ENCODE measurements around the gene SFSWAP. TPM values are rescaled to one million over a fixed set of nuclear protein-coding genes. Genes with fewer than 3 reads are reported as not detected.

The SFSWAP gene
- total RNA-seq, 1 donor from 2014 or later: 34.9 TPM

GRCh38 chr12:131728720-131729119, 17.8 kb downstream of the SFSWAP start:
- no peak for TF ChIP-seq POLR2AphosphoS5 (IDR thresholded peaks at IDR 0.05; ENCODE audit: insufficient read depth in 1 of 2, low read depth in 1 of 2)
- no peak for TF ChIP-seq POLR2A (IDR thresholded peaks at IDR 0.05)
- no peak for TF ChIP-seq CTCF (IDR thresholded peaks at IDR 0.05)
- no peaks in the 10 kb centered on the region for H3K27me3 ChIP-seq
- DNase-seq (ENCODE audit: extremely low spot score in 2 of 2): no peak
- H3K4me1 ChIP-seq: no peaks in the 10 kb centered on the region
- intact Hi-C loops (cut with DNase I): no loop called here
- no peak overlapping the region for H3K27ac ChIP-seq
- no peaks in the 10 kb centered on the region for H3K9me3 ChIP-seq
- no peak overlapping the region for H3K4me3 ChIP-seq
- peaks cover 4 to 87% of the 10 kb centered on the region in 2 donors for H3K36me3 ChIP-seq

GRCh38 chr12:131729254-131729955, 18.5 kb downstream of the SFSWAP start:
- TF ChIP-seq POLR2A (IDR thresholded peaks at IDR 0.05) (no peak), CTCF (IDR thresholded peaks at IDR 0.05) (no peak), POLR2AphosphoS5 (IDR thresholded peaks at IDR 0.05; ENCODE audit: insufficient read depth in 1 of 2, low read depth in 1 of 2) (no peak)
- no peak for DNase-seq (ENCODE audit: extremely low spot score in 2 of 2)
- no peaks in the 10 kb centered on the region for H3K4me1 ChIP-seq
- no peak overlapping the region for H3K27ac ChIP-seq
- intact Hi-C loops (cut with DNase I): no loop called here
- H3K27me3 ChIP-seq: no peaks in the 10 kb centered on the region
- no peak overlapping the region for H3K4me3 ChIP-seq
- H3K9me3 ChIP-seq: no peaks in the 10 kb centered on the region
- H3K36me3 ChIP-seq: peaks cover 4 to 92% of the 10 kb centered on the region in 2 donors

GRCh38 chr12:131732996-131733615, 22.2 kb downstream of the SFSWAP start:
- Histone ChIP-seq H3K36me3 (peaks cover 4 to 67% of the 10 kb centered on the region in 2 donors), H3K4me1 (no peaks in the 10 kb centered on the region), H3K4me3 (no peak overlapping the region), H3K27me3 (no peaks in the 10 kb centered on the region), H3K9me3 (no peaks in the 10 kb centered on the region), H3K27ac (no peak overlapping the region)
- TF ChIP-seq POLR2AphosphoS5 (IDR thresholded peaks at IDR 0.05; ENCODE audit: insufficient read depth in 1 of 2, low read depth in 1 of 2) (no peak), POLR2A (IDR thresholded peaks at IDR 0.05) (no peak)
- peak in 1 of 2 donors; percentile 64 for DNase-seq (ENCODE audit: extremely low spot score in 2 of 2)
- intact Hi-C loops (cut with DNase I): no loop called here

GRCh38 chr12:131733874-131734273, 23.0 kb downstream of the SFSWAP start:
- intact Hi-C loops (cut with DNase I): no loop called here
- peaks cover 3 to 59% of the 10 kb centered on the region in 2 donors for H3K36me3 ChIP-seq

More at GRCh38 chr12:131733874-131734273, 23.0 kb downstream of the SFSWAP start:
- peak in 1 of 2 donors; percentile 74 for DNase-seq (ENCODE audit: extremely low spot score in 2 of 2)
- Histone ChIP-seq H3K4me3 (no peak overlapping the region), H3K9me3 (no peaks in the 10 kb centered on the region), H3K4me1 (no peaks in the 10 kb centered on the region), H3K27ac (no peak overlapping the region), H3K27me3 (no peaks in the 10 kb centered on the region)
- TF ChIP-seq CTCF (IDR thresholded peaks at IDR 0.05): no peak
